Lower leg skin (tissue), 3 donors: Measurements from ENCODE around the gene TNN.

Experiments used
- POLR2A ChIP-seq, 2 donors: fragments of 450-650 bp; IDR thresholded peaks; one replicate each; pipeline ENCODE4 v1.6.1; 2016 to 2017; ENCODE audit warnings: antibody characterized with exemption in 2 of 2, mild to moderate bottlenecking in 1 of 2, moderate library complexity in 1 of 2
- TF ChIP-seq, protein P1 (sequence below), 3 donors: fragments of 450-650 bp; IDR thresholded peaks; one replicate each; pipeline ENCODE4 v1.5.1; 2016; ENCODE audit warnings: antibody characterized with exemption in 3 of 3, mild to moderate bottlenecking in 3 of 3, moderate library complexity in 2 of 3

DNA sequence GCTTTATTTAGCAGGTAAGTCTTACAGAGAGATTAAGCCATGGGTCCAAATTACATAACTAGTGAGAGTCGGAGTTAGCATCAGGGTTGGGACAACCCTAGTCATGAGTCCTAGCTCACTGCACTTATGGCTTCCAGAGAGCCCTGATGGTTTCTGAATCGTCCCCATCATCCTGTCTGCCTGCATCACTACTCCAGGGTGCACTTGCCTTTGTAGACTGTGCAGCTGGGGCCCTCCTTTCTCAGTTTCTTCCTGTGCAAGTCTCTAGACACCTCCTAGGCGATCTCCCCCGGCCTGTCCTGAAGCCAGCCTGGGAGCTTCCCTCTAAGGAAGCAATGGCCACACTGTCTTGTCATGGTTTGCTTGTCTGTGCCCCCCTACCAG lies 87.8 kb downstream of the TNN start:
- TF ChIP-seq, protein P1, sequence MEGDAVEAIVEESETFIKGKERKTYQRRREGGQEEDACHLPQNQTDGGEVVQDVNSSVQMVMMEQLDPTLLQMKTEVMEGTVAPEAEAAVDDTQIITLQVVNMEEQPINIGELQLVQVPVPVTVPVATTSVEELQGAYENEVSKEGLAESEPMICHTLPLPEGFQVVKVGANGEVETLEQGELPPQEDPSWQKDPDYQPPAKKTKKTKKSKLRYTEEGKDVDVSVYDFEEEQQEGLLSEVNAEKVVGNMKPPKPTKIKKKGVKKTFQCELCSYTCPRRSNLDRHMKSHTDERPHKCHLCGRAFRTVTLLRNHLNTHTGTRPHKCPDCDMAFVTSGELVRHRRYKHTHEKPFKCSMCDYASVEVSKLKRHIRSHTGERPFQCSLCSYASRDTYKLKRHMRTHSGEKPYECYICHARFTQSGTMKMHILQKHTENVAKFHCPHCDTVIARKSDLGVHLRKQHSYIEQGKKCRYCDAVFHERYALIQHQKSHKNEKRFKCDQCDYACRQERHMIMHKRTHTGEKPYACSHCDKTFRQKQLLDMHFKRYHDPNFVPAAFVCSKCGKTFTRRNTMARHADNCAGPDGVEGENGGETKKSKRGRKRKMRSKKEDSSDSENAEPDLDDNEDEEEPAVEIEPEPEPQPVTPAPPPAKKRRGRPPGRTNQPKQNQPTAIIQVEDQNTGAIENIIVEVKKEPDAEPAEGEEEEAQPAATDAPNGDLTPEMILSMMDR (IDR thresholded peaks at IDR 0.05) = no peak
- TF ChIP-seq POLR2A (IDR thresholded peaks at IDR 0.05) = no peak
